Stimulated activated CD4-positive, alpha-beta T cell treated with anti-CD3 and anti-CD28 coated beads, Interleukin-12 subunit alpha, Interleukin-12 subunit beta, amount 100 ng/mL, for 48 hours (primary cell): ENCODE results near the gene INSYN2A.

Experiments used
- DNase-seq, 3 donors: peaks; one replicate each; pipeline ENCODE4 v3.0.0-alpha.2; 2020; ENCODE audit warnings: low read depth in 2 of 3, low spot score in 1 of 3

Gene INSYN2A

GRCh38 chr10:127195571-127196281 lies 665 bp downstream of the INSYN2A start:
- DNase-seq = no peak

GRCh38 chr10:127195041-127195506 lies 1.3 kb downstream of the INSYN2A start:
- no peak for DNase-seq

- DNase-seq = no peak
Measured at GRCh38 chr10:127194599-127194998, 1.8 kb downstream of the INSYN2A start.

GRCh38 chr10:127194111-127194510 lies 2.3 kb downstream of the INSYN2A start:
- no peak for DNase-seq

GRCh38 chr10:127193125-127193524 lies 3.3 kb downstream of the INSYN2A start:
- no peak for DNase-seq

GRCh38 chr10:127190427-127190826 lies 6.0 kb downstream of the INSYN2A start:
- no peak for DNase-seq

GRCh38 chr10:127189226-127189625 lies 7.2 kb downstream of the INSYN2A start:
- no peak for DNase-seq

GRCh38 chr10:127186813-127187212 lies 9.6 kb downstream of the INSYN2A start:
- no peak for DNase-seq

GRCh38 chr10:127184582-127184981 lies 11.8 kb downstream of the INSYN2A start:
- no peak for DNase-seq

GRCh38 chr10:127182161-127182560 lies 14.2 kb downstream of the INSYN2A start:
- DNase-seq = no peak

- no peak for DNase-seq
Measured at GRCh38 chr10:127179612-127180250, 16.7 kb downstream of the INSYN2A start.

GRCh38 chr10:127176649-127177048 lies 19.7 kb downstream of the INSYN2A start:
- no peak for DNase-seq

- no peak for DNase-seq
Measured at GRCh38 chr10:127175357-127176110, 20.9 kb downstream of the INSYN2A start.

GRCh38 chr10:127174866-127175265 lies 21.5 kb downstream of the INSYN2A start:
- DNase-seq = no peak

GRCh38 chr10:127168261-127168660 lies 28.1 kb downstream of the INSYN2A start:
- no peak for DNase-seq

GRCh38 chr10:127162841-127163240 lies 33.5 kb downstream of the INSYN2A start:
- no peak for DNase-seq

GRCh38 chr10:127161482-127161881 lies 34.9 kb downstream of the INSYN2A start:
- no peak for DNase-seq

- no peak for DNase-seq
Measured at GRCh38 chr10:127159648-127160245, 36.6 kb downstream of the INSYN2A start.

- no peak for DNase-seq
Measured at GRCh38 chr10:127158662-127159061, 37.7 kb downstream of the INSYN2A start.

- DNase-seq = no peak
Measured at GRCh38 chr10:127157506-127158200, 38.7 kb downstream of the INSYN2A start.

GRCh38 chr10:127157089-127157488 lies 39.3 kb downstream of the INSYN2A start:
- DNase-seq = no peak
